HUES6 (cell line): Measurements from ENCODE around the gene SMARCB1.

Experiments used
- H3K27ac ChIP-seq: 2 replicates; pipeline ENCODE4 v1.7.0; 2013; ENCODE audit warnings: low read depth, mild to moderate bottlenecking, low read length, inconsistent platforms
- H3K27me3 ChIP-seq: 2 replicates; pipeline ENCODE4 v1.6.1; 2013; ENCODE audit warnings: low read length; ENCODE audit not compliant: control insufficient read depth, insufficient read depth
- H3K36me3 ChIP-seq: 2 replicates; pipeline ENCODE4 v1.6.1; 2013; ENCODE audit warnings: low read length; ENCODE audit not compliant: control insufficient read depth, insufficient read depth
- H3K4me1 ChIP-seq: 2 replicates; pipeline ENCODE4 v1.6.1; 2013; ENCODE audit warnings: low read length; ENCODE audit not compliant: control insufficient read depth, insufficient read depth
- H3K4me3 ChIP-seq: 2 replicates; pipeline ENCODE4 v1.5.1; 2013; ENCODE audit warnings: low read depth, low read length
- H3K9ac ChIP-seq: one replicate; pipeline ENCODE4 v1.6.1; 2013; ENCODE audit warnings: mild to moderate bottlenecking, low read length
- H3K9me3 ChIP-seq: 2 replicates; pipeline ENCODE4 v1.6.1; 2013; ENCODE audit warnings: low read depth, low read length; ENCODE audit not compliant: control insufficient read depth, insufficient read depth

The SMARCB1 gene

DNA sequence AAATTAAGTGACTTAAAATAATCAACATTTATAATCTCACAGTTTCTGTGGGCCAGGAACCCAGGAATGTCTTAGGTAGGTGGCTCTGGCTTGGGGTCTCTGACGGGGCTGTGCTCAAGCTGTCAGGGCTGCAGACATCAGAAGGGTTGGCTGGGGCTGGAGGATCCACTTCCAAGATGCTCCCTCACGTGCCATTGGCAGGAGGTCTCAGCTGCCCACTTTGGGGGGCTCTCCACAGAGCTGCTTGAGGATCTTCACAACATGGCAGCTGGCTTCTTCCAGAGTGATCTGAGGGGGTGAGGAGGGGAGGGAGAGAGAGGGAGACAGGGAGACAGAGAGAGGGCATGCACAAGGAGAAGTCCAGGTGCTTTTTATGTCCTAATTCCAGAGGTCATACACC, 89.0 kb downstream of the SMARCB1 start:
- no peak overlapping the region for H3K27ac ChIP-seq
- H3K27me3 ChIP-seq: no peaks in the 10 kb centered on the region
- H3K36me3 ChIP-seq: peaks cover 18% of the 10 kb centered on the region; the same call in 1 of the 2 replicates
- H3K9me3 ChIP-seq: no peaks in the 10 kb centered on the region
- H3K4me3 ChIP-seq: no peak overlapping the region
- no peaks in the 10 kb centered on the region for H3K4me1 ChIP-seq
- no peak overlapping the region for H3K9ac ChIP-seq

GRCh38 chr22:23877566-23877965, 90.8 kb downstream of the SMARCB1 start:
- no peaks in the 10 kb centered on the region for H3K9me3 ChIP-seq
- no peaks in the 10 kb centered on the region for H3K27me3 ChIP-seq
- H3K4me3 ChIP-seq: no peak overlapping the region
- no peak overlapping the region for H3K9ac ChIP-seq
- H3K4me1 ChIP-seq: no peaks in the 10 kb centered on the region
- peaks cover 18% of the 10 kb centered on the region; the same call in 1 of the 2 replicates for H3K36me3 ChIP-seq
- no peak overlapping the region for H3K27ac ChIP-seq

DNA sequence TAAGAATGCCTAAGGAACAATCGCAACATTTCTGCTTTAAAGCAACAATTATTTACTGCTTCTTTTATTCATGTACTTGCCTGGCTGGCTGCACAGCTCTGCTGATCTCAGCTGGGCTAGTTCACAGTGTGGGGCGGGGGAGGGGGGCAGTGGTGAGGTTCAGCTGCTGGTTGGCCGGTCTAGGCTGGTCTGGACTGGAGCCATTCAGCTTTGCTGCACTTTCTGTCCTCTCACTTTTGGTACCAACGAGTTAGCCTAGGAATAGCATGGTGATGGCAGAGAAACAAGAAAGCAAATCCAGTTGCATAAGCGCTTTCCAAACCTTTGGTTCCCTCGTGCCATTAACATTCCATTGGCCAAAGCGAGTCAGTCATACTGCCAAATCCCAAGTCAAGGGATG, 91.5 kb downstream of the SMARCB1 start:
- H3K27ac ChIP-seq: no peak overlapping the region
- H3K4me3 ChIP-seq: no peak overlapping the region
- peaks cover 18% of the 10 kb centered on the region; the same call in 1 of the 2 replicates for H3K36me3 ChIP-seq
- no peaks in the 10 kb centered on the region for H3K9me3 ChIP-seq
- H3K4me1 ChIP-seq: no peaks in the 10 kb centered on the region
- H3K27me3 ChIP-seq: no peaks in the 10 kb centered on the region
- H3K9ac ChIP-seq: no peak overlapping the region

GRCh38 chr22:23882370-23882769, 95.6 kb downstream of the SMARCB1 start:
- no peaks in the 10 kb centered on the region for H3K9me3 ChIP-seq
- H3K27me3 ChIP-seq: no peaks in the 10 kb centered on the region
- H3K9ac ChIP-seq: no peak overlapping the region
- peaks cover 4% of the 10 kb centered on the region; the same call in 1 of the 2 replicates for H3K36me3 ChIP-seq
- H3K4me3 ChIP-seq: no peak overlapping the region
- no peak overlapping the region for H3K27ac ChIP-seq
- no peaks in the 10 kb centered on the region; the same call in 1 of the 2 replicates for H3K4me1 ChIP-seq

DNA sequence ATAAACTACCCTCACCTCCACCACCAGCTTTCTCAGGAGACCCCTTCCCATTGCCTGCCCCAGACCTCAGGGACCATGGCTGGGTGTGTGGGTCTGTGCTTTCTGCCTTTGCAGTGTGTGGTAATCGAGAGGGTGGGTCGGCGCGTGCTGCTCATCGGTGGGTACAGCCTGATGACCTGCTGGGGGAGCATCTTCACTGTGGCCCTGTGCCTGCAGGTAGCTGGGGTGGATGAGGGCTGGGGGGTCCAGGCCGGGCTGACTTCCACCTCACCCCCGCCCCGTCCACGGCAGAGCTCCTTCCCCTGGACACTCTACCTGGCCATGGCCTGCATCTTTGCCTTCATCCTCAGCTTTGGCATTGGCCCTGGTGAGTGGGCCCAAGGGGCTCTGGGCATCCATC, 96.9 kb downstream of the SMARCB1 start:
- Histone ChIP-seq H3K36me3 (no peaks in the 10 kb centered on the region), H3K27ac (no peak overlapping the region), H3K9me3 (no peaks in the 10 kb centered on the region), H3K9ac (no peak overlapping the region), H3K4me1 (no peaks in the 10 kb centered on the region; the same call in 1 of the 2 replicates), H3K4me3 (no peak overlapping the region), H3K27me3 (no peaks in the 10 kb centered on the region)

- H3K27me3 ChIP-seq: no peaks in the 10 kb centered on the region
- H3K27ac ChIP-seq: no peak overlapping the region
- no peak overlapping the region for H3K9ac ChIP-seq
- no peaks in the 10 kb centered on the region for H3K9me3 ChIP-seq
- H3K4me1 ChIP-seq: peaks cover 3% of the 10 kb centered on the region
- H3K36me3 ChIP-seq: no peaks in the 10 kb centered on the region
- no peak overlapping the region for H3K4me3 ChIP-seq
These were observed 97.4 kb downstream of the SMARCB1 start for GRCh38 chr22:23884140-23884539.
